HEK293 (cell line): ENCODE data around the gene RER1.

Experiments
- CTCF ChIA-PET: fragments of 350-600 bp; formaldehyde crosslinking; extraction: SDS; loops from one replicate; lab custom pipeline; 2021; ENCODE audit warnings: antibody characterized with exemption; lab: Yijun Ruan, JAX
- POLR2A ChIA-PET: fragments of 300-600 bp; formaldehyde crosslinking; extraction: SDS; loops from one replicate; lab custom pipeline; 2020; ENCODE audit warnings: antibody characterized with exemption, inconsistent platforms; lab: Yijun Ruan, JAX
- H3K27ac ChIP-seq: fragments of 200-500 bp; sonication (Bioruptor generic); 2 replicates; pipeline ENCODE4 v1.5.1; 2014; ENCODE audit warnings: low read depth, low read length, control low read depth, inconsistent platforms; ENCODE audit errors: extremely low read depth
- H3K36me3 ChIP-seq, 2 experiments: fragments of 200-500 bp in 1 of 2; sonication (Bioruptor generic) in 1 of 2; 1 replicate in 1 of 2; 2 replicates in 1 of 2; pipeline ENCODE4 v1.5.1; 2014 to 2017; ENCODE audit warnings: inconsistent platforms in 2 of 2, low read length in 2 of 2; ENCODE audit not compliant: control insufficient read depth in 2 of 2, insufficient read depth in 1 of 2
- H3K4me1 ChIP-seq: fragments of 200-500 bp; sonication (Bioruptor generic); 2 replicates; pipeline ENCODE4 v1.5.1; 2014; ENCODE audit warnings: mild to moderate bottlenecking, low read length, inconsistent platforms; ENCODE audit not compliant: control insufficient read depth, insufficient read depth
- H3K4me3 ChIP-seq: 2 replicates; pipeline ENCODE4 v1.5.1; 2011; ENCODE audit warnings: low read depth, mild to moderate bottlenecking, control low read depth, low read length, moderate library complexity
- H3K9me3 ChIP-seq: fragments of 200-500 bp; sonication (Bioruptor generic); 2 replicates; pipeline ENCODE4 v1.5.1; 2014; ENCODE audit warnings: low read depth, low read length, inconsistent platforms; ENCODE audit not compliant: control insufficient read depth, insufficient read depth
- BCL11B ChIP-seq: fragments of 450-650 bp; formaldehyde crosslinking; IDR thresholded peaks from 2 replicates; pipeline ENCODE4 v1.5.1; 2016; ENCODE audit warnings: low read depth, missing biosample characterization, missing genetic modification characterization
- OSR2 ChIP-seq: fragments of 450-650 bp; formaldehyde crosslinking; IDR thresholded peaks from 2 replicates; pipeline ENCODE4 v1.5.1; 2016; ENCODE audit warnings: missing biosample characterization, missing genetic modification characterization
- ZBTB21 ChIP-seq: fragments of 450-650 bp; formaldehyde crosslinking; IDR thresholded peaks from 2 replicates; pipeline ENCODE4 v1.5.1; 2017; ENCODE audit warnings: missing biosample characterization, missing genetic modification characterization
- ZBTB48 ChIP-seq: fragments of 450-650 bp; formaldehyde crosslinking; IDR thresholded peaks from 2 replicates; pipeline ENCODE4 v1.5.1; 2016; ENCODE audit warnings: missing biosample characterization, missing genetic modification characterization
- ZIC2 ChIP-seq: fragments of 450-650 bp; formaldehyde crosslinking; IDR thresholded peaks from 2 replicates; pipeline ENCODE4 v1.5.1; 2016; ENCODE audit warnings: missing biosample characterization, missing genetic modification characterization
- ZNF175 ChIP-seq: fragments of 450-650 bp; formaldehyde crosslinking; IDR thresholded peaks from 2 replicates; pipeline ENCODE4 v1.5.1; 2016; ENCODE audit warnings: missing biosample characterization, missing genetic modification characterization
- ZNF248 ChIP-seq: fragments of 450-650 bp; formaldehyde crosslinking; IDR thresholded peaks from 2 replicates; pipeline ENCODE4 v1.5.1; 2017; ENCODE audit warnings: missing biosample characterization, missing genetic modification characterization
- ZNF274 ChIP-seq, 2 experiments: fragments of 200-500 bp in 1 of 2; fragments of 450-650 bp in 1 of 2; sonication (Bioruptor generic) in 1 of 2; formaldehyde crosslinking in 1 of 2; IDR thresholded peaks; 2 replicates each; pipeline versions ENCODE4 v1.5.1 to v1.6.1; 2014 to 2016; ENCODE audit warnings: borderline replicate concordance in 1 of 2, inconsistent platforms in 1 of 2, low read length in 1 of 2, missing biosample characterization in 1 of 2, missing genetic modification characterization in 1 of 2
- ZNF433 ChIP-seq: fragments of 450-650 bp; formaldehyde crosslinking; IDR thresholded peaks from 2 replicates; pipeline ENCODE4 v1.5.1; 2016; ENCODE audit warnings: missing biosample characterization, missing genetic modification characterization, low read depth
- ZNF549 ChIP-seq: fragments of 450-650 bp; IDR thresholded peaks from 2 replicates; pipeline ENCODE4 v1.5.1; 2018; ENCODE audit warnings: missing biosample characterization, missing genetic modification characterization, mild to moderate bottlenecking, inconsistent platforms, moderate library complexity
- ZNF585B ChIP-seq: fragments of 450-650 bp; formaldehyde crosslinking; IDR thresholded peaks from 2 replicates; pipeline ENCODE4 v1.5.1; 2016; ENCODE audit warnings: missing biosample characterization, missing genetic modification characterization
- ZNF777 ChIP-seq: fragments of 450-650 bp; formaldehyde crosslinking; IDR thresholded peaks from 2 replicates; pipeline ENCODE4 v1.5.1; 2017; ENCODE audit warnings: missing biosample characterization, missing genetic modification characterization, borderline replicate concordance
- TF ChIP-seq, protein P1 (sequence below): fragments of 450-650 bp; formaldehyde crosslinking; IDR thresholded peaks from 2 replicates; pipeline ENCODE4 v1.5.1; 2017; ENCODE audit warnings: missing biosample characterization, missing genetic modification characterization
- TF ChIP-seq, protein P2 (sequence below): fragments of 450-650 bp; formaldehyde crosslinking; IDR thresholded peaks from 2 replicates; pipeline ENCODE4 v1.5.1; 2016; ENCODE audit warnings: missing biosample characterization, missing genetic modification characterization
- TF ChIP-seq, protein P3 (sequence below): fragments of 450-650 bp; formaldehyde crosslinking; IDR thresholded peaks from 2 replicates; pipeline ENCODE4 v1.5.1; 2016; ENCODE audit warnings: missing biosample characterization, missing genetic modification characterization
- TF ChIP-seq, protein P4 (sequence below): fragments of 450-650 bp; formaldehyde crosslinking; IDR thresholded peaks from 2 replicates; pipeline ENCODE4 v1.5.1; 2017; ENCODE audit warnings: missing biosample characterization, missing genetic modification characterization
- TF ChIP-seq, protein P5 (sequence below): fragments of 450-650 bp; formaldehyde crosslinking; IDR thresholded peaks from 2 replicates; pipeline ENCODE4 v1.5.1; 2016; ENCODE audit warnings: missing biosample characterization, missing genetic modification characterization
- TF ChIP-seq, protein P6 (sequence below): fragments of 450-650 bp; formaldehyde crosslinking; IDR thresholded peaks from 2 replicates; pipeline ENCODE4 v1.5.1; 2016; ENCODE audit warnings: missing biosample characterization, missing genetic modification characterization

Gene RER1

DNA sequence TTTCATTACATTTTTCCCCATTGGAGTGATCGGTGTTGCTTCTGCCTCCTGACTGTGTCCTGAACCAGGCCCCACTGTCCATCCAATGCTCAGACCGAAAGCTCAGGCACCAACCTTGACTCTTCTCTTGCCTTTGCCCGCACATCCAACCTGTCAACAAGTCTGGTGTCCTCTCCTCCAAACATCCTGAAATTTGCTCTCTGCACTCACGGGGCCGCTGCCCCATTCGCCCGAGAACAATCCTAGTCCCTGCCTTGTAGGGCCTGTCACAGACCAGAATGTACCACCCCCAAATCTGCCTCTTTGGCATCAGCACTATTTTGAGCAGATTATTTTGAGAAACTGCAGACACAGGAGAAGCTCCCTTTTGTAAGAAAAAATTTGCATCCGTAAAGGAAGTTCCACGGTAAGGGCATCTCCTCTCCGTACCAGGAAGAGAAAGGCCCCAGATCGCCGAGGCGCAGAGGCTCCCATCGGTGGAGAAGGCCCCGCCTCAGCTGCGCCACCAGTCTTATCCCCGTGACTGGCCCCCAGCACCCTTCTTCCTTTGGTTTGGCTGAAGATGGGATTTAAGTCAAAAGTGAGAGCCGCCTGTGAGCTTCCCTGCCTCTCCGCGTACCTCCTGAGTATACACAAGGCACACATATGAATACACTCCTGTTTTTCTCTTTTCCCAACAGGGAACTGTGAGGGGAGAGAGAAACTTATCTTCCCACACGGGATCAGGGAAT is 7.3 kb upstream of the RER1 start:
- no peak overlapping the region for H3K27ac ChIP-seq
- no peaks in the 10 kb centered on the region for H3K4me1 ChIP-seq
- TF ChIP-seq, protein P1, sequence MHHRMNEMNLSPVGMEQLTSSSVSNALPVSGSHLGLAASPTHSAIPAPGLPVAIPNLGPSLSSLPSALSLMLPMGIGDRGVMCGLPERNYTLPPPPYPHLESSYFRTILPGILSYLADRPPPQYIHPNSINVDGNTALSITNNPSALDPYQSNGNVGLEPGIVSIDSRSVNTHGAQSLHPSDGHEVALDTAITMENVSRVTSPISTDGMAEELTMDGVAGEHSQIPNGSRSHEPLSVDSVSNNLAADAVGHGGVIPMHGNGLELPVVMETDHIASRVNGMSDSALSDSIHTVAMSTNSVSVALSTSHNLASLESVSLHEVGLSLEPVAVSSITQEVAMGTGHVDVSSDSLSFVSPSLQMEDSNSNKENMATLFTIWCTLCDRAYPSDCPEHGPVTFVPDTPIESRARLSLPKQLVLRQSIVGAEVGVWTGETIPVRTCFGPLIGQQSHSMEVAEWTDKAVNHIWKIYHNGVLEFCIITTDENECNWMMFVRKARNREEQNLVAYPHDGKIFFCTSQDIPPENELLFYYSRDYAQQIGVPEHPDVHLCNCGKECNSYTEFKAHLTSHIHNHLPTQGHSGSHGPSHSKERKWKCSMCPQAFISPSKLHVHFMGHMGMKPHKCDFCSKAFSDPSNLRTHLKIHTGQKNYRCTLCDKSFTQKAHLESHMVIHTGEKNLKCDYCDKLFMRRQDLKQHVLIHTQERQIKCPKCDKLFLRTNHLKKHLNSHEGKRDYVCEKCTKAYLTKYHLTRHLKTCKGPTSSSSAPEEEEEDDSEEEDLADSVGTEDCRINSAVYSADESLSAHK (tag by site-specific recombination) = no peak
- no peak for TF ChIP-seq ZBTB21 (tag by site-specific recombination)
- no peak for TF ChIP-seq ZNF777 (tag by site-specific recombination)
- no peak for TF ChIP-seq BCL11B (tag by site-specific recombination)
- no peak for TF ChIP-seq ZNF248
- TF ChIP-seq, protein P2, sequence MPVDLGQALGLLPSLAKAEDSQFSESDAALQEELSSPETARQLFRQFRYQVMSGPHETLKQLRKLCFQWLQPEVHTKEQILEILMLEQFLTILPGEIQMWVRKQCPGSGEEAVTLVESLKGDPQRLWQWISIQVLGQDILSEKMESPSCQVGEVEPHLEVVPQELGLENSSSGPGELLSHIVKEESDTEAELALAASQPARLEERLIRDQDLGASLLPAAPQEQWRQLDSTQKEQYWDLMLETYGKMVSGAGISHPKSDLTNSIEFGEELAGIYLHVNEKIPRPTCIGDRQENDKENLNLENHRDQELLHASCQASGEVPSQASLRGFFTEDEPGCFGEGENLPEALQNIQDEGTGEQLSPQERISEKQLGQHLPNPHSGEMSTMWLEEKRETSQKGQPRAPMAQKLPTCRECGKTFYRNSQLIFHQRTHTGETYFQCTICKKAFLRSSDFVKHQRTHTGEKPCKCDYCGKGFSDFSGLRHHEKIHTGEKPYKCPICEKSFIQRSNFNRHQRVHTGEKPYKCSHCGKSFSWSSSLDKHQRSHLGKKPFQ (tag by site-specific recombination) = no peak
- TF ChIP-seq, protein P3, sequence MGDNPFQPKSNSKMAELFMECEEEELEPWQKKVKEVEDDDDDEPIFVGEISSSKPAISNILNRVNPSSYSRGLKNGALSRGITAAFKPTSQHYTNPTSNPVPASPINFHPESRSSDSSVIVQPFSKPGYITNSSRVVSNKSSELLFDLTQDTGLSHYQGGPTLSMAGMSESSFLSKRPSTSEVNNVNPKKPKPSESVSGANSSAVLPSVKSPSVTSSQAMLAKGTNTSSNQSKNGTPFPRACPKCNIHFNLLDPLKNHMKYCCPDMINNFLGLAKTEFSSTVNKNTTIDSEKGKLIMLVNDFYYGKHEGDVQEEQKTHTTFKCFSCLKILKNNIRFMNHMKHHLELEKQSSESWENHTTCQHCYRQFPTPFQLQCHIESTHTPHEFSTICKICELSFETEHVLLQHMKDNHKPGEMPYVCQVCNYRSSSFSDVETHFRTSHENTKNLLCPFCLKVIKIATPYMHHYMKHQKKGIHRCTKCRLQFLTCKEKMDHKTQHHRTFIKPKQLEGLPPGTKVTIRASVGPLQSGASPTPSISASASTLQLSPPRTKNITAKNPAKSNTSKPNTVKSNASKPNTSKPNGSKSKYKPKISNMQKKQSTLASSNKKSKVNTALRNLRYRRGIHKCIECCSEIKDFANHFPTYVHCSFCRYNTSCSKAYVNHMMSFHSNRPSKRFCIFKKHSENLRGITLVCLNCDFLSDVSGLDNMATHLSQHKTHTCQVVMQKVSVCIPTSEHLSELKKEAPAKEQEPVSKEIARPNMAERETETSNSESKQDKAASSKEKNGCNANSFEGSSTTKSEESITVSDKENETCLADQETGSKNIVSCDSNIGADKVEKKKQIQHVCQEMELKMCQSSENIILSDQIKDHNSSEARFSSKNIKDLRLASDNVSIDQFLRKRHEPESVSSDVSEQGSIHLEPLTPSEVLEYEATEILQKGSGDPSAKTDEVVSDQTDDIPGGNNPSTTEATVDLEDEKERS = no peak
- ChIA-PET POLR2A (interaction anchor here (1.4 kb wide), 2 partner anchors 69 to 156 kb away, joined by 3 read pairs; partner anchors contain the start of gene SKI), CTCF (interaction anchor here (0.6 to 6.0 kb wide), 4 partner anchors 149 to 537 kb away, joined by 3 to 105 read pairs (median 4); partner anchors contain the start of gene FAAP20)
- H3K4me3 ChIP-seq = no peak overlapping the region
- H3K36me3 ChIP-seq = peaks cover 0 to 37% of the 10 kb centered on the region in 2 experiments; a peak in 1 of 3 replicates
- H3K9me3 ChIP-seq = no peaks in the 10 kb centered on the region

DNA sequence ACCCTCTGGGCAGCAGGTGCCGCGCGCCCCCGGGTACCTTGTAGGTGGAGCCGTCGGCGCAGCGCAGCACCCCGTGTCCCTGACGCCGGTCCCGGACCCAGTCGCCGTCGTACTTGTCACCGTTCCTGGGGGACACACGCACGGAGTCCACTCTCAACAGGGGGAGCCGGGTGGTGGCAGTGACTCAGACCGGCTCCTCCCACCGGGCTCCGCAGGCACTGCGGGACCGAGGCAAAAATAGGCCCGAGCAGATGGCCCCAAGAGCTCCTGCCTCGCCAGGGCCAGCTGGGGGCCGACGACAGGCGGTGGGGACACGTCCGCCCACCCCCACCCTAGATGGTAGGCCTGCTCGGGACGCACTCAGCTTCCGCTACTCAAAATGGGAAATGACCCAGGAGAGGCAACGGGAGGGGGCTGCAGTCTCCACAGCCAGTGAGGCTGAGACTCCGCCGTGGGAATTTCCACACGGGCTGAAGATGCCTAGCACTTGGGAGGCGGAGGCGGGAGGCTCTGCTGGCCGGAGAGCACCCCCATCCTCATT is 6.6 kb upstream of the RER1 start:
- Histone ChIP-seq H3K36me3 (peaks cover 0 to 44% of the 10 kb centered on the region in 2 experiments; a peak in 1 of 3 replicates), H3K4me1 (no peaks in the 10 kb centered on the region), H3K27ac (no peak overlapping the region), H3K4me3 (no peak overlapping the region), H3K9me3 (no peaks in the 10 kb centered on the region)
- ChIA-PET CTCF (interaction anchor here (6.0 kb wide), 1 partner anchor 189 kb away, joined by 105 read pairs; the partner anchor contains the start of gene FAAP20), POLR2A (interaction anchor here (1.4 kb wide), 1 partner anchor 157 kb away, joined by 3 read pairs; the partner anchor contains the start of gene SKI)
- no peak for TF ChIP-seq ZNF274 (IDR thresholded peaks at IDR 0.05; ENCODE audit: low read length)
- no peak for TF ChIP-seq ZNF274 (tag by site-specific recombination; IDR thresholded peaks at IDR 0.05; ENCODE audit: borderline replicate concordance)
- TF ChIP-seq ZNF175 (tag by site-specific recombination) = no peak
- TF ChIP-seq ZNF433 (tag by site-specific recombination) = no peak
- no peak for TF ChIP-seq ZBTB48
- TF ChIP-seq, protein P4, sequence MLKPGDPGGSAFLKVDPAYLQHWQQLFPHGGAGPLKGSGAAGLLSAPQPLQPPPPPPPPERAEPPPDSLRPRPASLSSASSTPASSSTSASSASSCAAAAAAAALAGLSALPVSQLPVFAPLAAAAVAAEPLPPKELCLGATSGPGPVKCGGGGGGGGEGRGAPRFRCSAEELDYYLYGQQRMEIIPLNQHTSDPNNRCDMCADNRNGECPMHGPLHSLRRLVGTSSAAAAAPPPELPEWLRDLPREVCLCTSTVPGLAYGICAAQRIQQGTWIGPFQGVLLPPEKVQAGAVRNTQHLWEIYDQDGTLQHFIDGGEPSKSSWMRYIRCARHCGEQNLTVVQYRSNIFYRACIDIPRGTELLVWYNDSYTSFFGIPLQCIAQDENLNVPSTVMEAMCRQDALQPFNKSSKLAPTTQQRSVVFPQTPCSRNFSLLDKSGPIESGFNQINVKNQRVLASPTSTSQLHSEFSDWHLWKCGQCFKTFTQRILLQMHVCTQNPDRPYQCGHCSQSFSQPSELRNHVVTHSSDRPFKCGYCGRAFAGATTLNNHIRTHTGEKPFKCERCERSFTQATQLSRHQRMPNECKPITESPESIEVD (tag by site-specific recombination) = no peak
- no peak for TF ChIP-seq ZIC2 (tag by site-specific recombination)
- TF ChIP-seq, protein P5, sequence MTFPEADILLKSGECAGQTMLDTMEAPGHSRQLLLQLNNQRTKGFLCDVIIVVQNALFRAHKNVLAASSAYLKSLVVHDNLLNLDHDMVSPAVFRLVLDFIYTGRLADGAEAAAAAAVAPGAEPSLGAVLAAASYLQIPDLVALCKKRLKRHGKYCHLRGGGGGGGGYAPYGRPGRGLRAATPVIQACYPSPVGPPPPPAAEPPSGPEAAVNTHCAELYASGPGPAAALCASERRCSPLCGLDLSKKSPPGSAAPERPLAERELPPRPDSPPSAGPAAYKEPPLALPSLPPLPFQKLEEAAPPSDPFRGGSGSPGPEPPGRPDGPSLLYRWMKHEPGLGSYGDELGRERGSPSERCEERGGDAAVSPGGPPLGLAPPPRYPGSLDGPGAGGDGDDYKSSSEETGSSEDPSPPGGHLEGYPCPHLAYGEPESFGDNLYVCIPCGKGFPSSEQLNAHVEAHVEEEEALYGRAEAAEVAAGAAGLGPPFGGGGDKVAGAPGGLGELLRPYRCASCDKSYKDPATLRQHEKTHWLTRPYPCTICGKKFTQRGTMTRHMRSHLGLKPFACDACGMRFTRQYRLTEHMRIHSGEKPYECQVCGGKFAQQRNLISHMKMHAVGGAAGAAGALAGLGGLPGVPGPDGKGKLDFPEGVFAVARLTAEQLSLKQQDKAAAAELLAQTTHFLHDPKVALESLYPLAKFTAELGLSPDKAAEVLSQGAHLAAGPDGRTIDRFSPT (tag by site-specific recombination) = no peak
- TF ChIP-seq ZNF585B (tag by site-specific recombination) = no peak
- TF ChIP-seq, protein P6, sequence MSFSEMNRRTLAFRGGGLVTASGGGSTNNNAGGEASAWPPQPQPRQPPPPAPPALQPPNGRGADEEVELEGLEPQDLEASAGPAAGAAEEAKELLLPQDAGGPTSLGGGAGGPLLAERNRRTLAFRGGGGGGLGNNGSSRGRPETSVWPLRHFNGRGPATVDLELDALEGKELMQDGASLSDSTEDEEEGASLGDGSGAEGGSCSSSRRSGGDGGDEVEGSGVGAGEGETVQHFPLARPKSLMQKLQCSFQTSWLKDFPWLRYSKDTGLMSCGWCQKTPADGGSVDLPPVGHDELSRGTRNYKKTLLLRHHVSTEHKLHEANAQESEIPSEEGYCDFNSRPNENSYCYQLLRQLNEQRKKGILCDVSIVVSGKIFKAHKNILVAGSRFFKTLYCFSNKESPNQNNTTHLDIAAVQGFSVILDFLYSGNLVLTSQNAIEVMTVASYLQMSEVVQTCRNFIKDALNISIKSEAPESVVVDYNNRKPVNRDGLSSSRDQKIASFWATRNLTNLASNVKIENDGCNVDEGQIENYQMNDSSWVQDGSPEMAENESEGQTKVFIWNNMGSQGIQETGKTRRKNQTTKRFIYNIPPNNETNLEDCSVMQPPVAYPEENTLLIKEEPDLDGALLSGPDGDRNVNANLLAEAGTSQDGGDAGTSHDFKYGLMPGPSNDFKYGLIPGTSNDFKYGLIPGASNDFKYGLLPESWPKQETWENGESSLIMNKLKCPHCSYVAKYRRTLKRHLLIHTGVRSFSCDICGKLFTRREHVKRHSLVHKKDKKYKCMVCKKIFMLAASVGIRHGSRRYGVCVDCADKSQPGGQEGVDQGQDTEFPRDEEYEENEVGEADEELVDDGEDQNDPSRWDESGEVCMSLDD (tag by site-specific recombination) = no peak
- no peak for TF ChIP-seq ZNF549
- no peak for TF ChIP-seq OSR2 (tag by site-specific recombination)
